Measurements from ENCODE around the gene TSPO. TPM values are rescaled to one million over a fixed set of nuclear protein-coding genes. Genes with fewer than 3 reads are reported as not detected.
"Not testable (repeated sequence)": the region's sequence is repeated elsewhere in the genome, so short reads cannot be mapped to it uniquely, and the experiment has no call there.

The TSPO gene
- total and polyA plus RNA-seq, 2 experiments from 2014 or later, result 34.6 to 44.7 TPM

DNA sequence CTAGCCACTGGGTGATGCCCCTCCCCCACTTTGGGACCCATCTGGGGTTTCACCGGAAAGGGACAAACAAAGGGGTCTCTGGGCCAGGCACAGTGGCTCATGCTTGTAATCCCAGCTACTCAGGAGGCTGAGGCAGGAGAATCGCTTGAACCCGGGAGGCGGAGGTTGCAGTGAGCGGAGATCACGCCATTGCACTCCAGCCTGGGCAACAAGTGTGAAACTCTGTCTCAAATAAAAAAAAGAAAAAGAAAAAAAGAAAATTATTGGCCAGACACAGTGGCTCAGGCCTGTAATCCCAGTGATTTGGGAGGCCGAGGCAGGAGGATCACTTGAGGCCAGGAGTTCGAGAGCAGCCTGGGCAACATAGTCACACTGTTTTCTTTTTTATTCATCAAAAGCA lies 6.0 kb upstream of the TSPO start:
- H3K36me3 ChIP-seq (ENCODE audit: insufficient read depth); H3K4me3 ChIP-seq; H3K27me3 ChIP-seq (ENCODE audit: insufficient read depth); DNase-seq (ENCODE audit: low spot score); H3K9me3 Mint-ChIP-seq; H3K4me1 Mint-ChIP-seq; H3K27me3 Mint-ChIP-seq (ENCODE audit: insufficient read depth, low read depth, poor library complexity); H3K27ac Mint-ChIP-seq; H3K4me3 Mint-ChIP-seq; H3K9me2 ChIP-seq (ENCODE audit: insufficient read depth); H3K36me3 Mint-ChIP-seq (ENCODE audit: low read depth); H3F3A ChIP-seq (replicated peaks; ENCODE audit: low read depth); H3K27ac ChIP-seq (ENCODE audit: low read depth); H3K4me1 ChIP-seq (ENCODE audit: insufficient read depth); H3K4me2 ChIP-seq; H4K20me1 ChIP-seq (replicated peaks; ENCODE audit: insufficient read depth); ATAC-seq: not testable (repeated sequence)
- H3K79me2 ChIP-seq (replicated peaks; ENCODE audit: insufficient read depth), result peaks cover 14% of the 10 kb centered on the region
- peak overlapping the region; percentile 72 for H2AFZ ChIP-seq

DNA sequence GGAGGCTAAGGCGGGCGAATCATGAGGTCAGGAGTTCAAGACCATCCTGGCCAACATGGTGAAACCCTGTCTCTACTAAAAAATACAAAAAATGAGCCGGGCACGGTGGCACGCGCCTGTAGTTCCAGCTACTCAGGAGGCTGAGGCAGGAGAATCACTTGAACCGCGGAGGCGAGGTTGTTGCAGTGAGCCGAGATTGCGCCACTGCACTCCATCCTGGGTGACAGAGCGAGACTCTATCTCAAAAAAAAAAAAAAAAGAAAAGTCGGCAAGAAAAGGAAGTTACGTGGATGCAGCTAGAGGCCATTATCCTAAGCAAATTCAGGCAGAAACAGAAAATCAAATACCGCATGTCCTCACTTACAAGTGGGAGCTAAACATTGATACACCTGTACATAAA lies 5.0 kb upstream of the TSPO start:
- H3K27me3 Mint-ChIP-seq (ENCODE audit: insufficient read depth, low read depth, poor library complexity), result peaks cover 15% of the 10 kb centered on the region
- H3K4me3 Mint-ChIP-seq; H3F3A ChIP-seq (replicated peaks; ENCODE audit: low read depth); H3K4me1 ChIP-seq (ENCODE audit: insufficient read depth); H3K36me3 Mint-ChIP-seq (ENCODE audit: low read depth); H3K27ac Mint-ChIP-seq; H3K4me3 ChIP-seq; ATAC-seq; H3K27me3 ChIP-seq (ENCODE audit: insufficient read depth); H2AFZ ChIP-seq; H4K20me1 ChIP-seq (replicated peaks; ENCODE audit: insufficient read depth); DNase-seq (ENCODE audit: low spot score); H3K36me3 ChIP-seq (ENCODE audit: insufficient read depth); H3K4me1 Mint-ChIP-seq; H3K4me2 ChIP-seq; H3K9me3 Mint-ChIP-seq; H3K27ac ChIP-seq (ENCODE audit: low read depth); H3K9me2 ChIP-seq (ENCODE audit: insufficient read depth): not testable (repeated sequence)
- H3K79me2 ChIP-seq (replicated peaks; ENCODE audit: insufficient read depth), result peaks cover 14% of the 10 kb centered on the region

DNA sequence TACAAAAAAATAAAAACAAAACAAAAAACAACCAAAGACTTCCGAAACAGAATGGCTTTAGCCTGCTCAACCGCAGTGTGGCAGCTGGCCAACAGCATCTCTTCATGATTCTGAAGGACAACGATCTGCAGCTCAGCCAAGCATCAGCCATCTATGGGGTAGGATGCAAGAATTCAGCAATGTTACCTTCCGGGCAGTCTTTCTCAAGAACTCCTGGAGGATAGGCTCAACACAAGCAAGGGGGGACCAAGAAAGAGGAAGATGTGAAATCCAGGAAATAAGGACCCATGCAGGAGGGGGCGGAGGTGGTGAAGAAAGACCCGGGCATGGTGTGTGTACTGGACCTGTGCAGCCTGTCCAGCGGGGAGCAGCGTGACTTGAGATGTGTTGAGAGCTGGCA lies 3.5 kb upstream of the TSPO start:
- peaks cover 18% of the 10 kb centered on the region for H3K27me3 Mint-ChIP-seq (ENCODE audit: insufficient read depth, low read depth, poor library complexity)
- H3K4me3 Mint-ChIP-seq, result no peak overlapping the region

More for the DNA sequence above, 3.5 kb upstream of the TSPO start:
- H3K27me3 ChIP-seq (ENCODE audit: insufficient read depth), result peaks cover 17% of the 10 kb centered on the region
- no peaks in the 10 kb centered on the region for H4K20me1 ChIP-seq (replicated peaks; ENCODE audit: insufficient read depth)
- H3K27ac ChIP-seq (ENCODE audit: low read depth), result no peak overlapping the region
- no peaks in the 10 kb centered on the region; the same call in 1 of the 2 replicates for H3K4me1 ChIP-seq (ENCODE audit: insufficient read depth)
- ATAC-seq (no peak), DNase-seq (ENCODE audit: low spot score) (no peak)
- H3K4me2 ChIP-seq, result no peak overlapping the region
- Mint-ChIP-seq H3K9me3 (no peaks in the 10 kb centered on the region), H3K4me1 (peaks cover 6% of the 10 kb centered on the region), H3K36me3 (ENCODE audit: low read depth) (no peaks in the 10 kb centered on the region), H3K27ac (no peak overlapping the region)
- no peaks in the 10 kb centered on the region for H3K79me2 ChIP-seq (replicated peaks; ENCODE audit: insufficient read depth)
- no peaks in the 10 kb centered on the region; the same call in 1 of the 2 replicates for H3F3A ChIP-seq (replicated peaks; ENCODE audit: low read depth)
- TF ChIP-seq JUNB (IDR thresholded peaks at IDR 0.05; ENCODE audit: unreplicated experiment), result no peak
- TF ChIP-seq, protein P1, sequence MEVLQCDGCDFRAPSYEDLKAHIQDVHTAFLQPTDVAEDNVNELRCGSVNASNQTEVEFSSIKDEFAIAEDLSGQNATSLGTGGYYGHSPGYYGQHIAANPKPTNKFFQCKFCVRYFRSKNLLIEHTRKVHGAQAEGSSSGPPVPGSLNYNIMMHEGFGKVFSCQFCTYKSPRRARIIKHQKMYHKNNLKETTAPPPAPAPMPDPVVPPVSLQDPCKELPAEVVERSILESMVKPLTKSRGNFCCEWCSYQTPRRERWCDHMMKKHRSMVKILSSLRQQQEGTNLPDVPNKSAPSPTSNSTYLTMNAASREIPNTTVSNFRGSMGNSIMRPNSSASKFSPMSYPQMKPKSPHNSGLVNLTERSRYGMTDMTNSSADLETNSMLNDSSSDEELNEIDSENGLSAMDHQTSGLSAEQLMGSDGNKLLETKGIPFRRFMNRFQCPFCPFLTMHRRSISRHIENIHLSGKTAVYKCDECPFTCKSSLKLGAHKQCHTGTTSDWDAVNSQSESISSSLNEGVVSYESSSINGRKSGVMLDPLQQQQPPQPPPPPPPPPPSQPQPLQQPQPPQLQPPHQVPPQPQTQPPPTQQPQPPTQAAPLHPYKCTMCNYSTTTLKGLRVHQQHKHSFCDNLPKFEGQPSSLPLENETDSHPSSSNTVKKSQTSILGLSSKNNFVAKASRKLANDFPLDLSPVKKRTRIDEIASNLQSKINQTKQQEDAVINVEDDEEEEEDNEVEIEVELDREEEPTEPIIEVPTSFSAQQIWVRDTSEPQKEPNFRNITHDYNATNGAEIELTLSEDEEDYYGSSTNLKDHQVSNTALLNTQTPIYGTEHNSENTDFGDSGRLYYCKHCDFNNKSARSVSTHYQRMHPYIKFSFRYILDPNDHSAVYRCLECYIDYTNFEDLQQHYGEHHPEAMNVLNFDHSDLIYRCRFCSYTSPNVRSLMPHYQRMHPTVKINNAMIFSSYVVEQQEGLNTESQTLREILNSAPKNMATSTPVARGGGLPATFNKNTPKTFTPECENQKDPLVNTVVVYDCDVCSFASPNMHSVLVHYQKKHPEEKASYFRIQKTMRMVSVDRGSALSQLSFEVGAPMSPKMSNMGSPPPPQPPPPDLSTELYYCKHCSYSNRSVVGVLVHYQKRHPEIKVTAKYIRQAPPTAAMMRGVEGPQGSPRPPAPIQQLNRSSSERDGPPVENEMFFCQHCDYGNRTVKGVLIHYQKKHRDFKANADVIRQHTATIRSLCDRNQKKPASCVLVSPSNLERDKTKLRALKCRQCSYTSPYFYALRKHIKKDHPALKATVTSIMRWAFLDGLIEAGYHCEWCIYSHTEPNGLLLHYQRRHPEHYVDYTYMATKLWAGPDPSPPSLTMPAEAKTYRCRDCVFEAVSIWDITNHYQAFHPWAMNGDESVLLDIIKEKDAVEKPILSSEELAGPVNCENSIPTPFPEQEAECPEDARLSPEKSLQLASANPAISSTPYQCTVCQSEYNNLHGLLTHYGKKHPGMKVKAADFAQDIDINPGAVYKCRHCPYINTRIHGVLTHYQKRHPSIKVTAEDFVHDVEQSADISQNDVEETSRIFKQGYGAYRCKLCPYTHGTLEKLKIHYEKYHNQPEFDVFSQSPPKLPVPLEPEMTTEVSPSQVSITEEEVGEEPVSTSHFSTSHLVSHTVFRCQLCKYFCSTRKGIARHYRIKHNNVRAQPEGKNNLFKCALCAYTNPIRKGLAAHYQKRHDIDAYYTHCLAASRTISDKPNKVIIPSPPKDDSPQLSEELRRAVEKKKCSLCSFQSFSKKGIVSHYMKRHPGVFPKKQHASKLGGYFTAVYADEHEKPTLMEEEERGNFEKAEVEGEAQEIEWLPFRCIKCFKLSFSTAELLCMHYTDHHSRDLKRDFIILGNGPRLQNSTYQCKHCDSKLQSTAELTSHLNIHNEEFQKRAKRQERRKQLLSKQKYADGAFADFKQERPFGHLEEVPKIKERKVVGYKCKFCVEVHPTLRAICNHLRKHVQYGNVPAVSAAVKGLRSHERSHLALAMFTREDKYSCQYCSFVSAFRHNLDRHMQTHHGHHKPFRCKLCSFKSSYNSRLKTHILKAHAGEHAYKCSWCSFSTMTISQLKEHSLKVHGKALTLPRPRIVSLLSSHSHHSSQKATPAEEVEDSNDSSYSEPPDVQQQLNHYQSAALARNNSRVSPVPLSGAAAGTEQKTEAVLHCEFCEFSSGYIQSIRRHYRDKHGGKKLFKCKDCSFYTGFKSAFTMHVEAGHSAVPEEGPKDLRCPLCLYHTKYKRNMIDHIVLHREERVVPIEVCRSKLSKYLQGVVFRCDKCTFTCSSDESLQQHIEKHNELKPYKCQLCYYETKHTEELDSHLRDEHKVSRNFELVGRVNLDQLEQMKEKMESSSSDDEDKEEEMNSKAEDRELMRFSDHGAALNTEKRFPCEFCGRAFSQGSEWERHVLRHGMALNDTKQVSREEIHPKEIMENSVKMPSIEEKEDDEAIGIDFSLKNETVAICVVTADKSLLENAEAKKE (CRISPR knock-in tag; IDR thresholded peaks at IDR 0.05), result no peak
- TF ChIP-seq ZNF331 (CRISPR knock-in tag; IDR thresholded peaks at IDR 0.05; ENCODE audit: low read depth), result no peak
- no peaks in the 10 kb centered on the region for H3K9me2 ChIP-seq (ENCODE audit: insufficient read depth)
- no peaks in the 10 kb centered on the region for H3K36me3 ChIP-seq (ENCODE audit: insufficient read depth)
- no peak overlapping the region for H3K4me3 ChIP-seq
- H2AFZ ChIP-seq, result no peak overlapping the region
